Breast epithelium (tissue), 4 donors: ENCODE data around the gene ZNRF3. TPM values are rescaled to one million over a fixed set of nuclear protein-coding genes. Genes with fewer than 3 reads are reported as not detected.
A peak's percentile ranks its signal among the peaks of the same experiment; 100 is the strongest.

Experiments used
- DNase-seq, 2 donors: peaks; one replicate each; pipeline ENCODE4 v3.0.0-alpha.2; 2019; ENCODE audit warnings: low spot score in 2 of 2
- H3K27ac ChIP-seq, 2 donors: fragments of 200-600 bp; sonication (generic) in 1 of 2; one replicate each; pipeline ENCODE4 v1.5.1; 2016 to 2019; ENCODE audit warnings: mild to moderate bottlenecking in 1 of 2
- H3K27me3 ChIP-seq, 2 donors: fragments of 200-600 bp; sonication (generic) in 1 of 2; one replicate each; pipeline versions ENCODE4 v1.5.1 to v1.6.0; 2017 to 2019; ENCODE audit warnings: control low read depth in 1 of 2, mild to moderate bottlenecking in 1 of 2
- H3K36me3 ChIP-seq: fragments of 200-600 bp; one replicate; pipeline ENCODE4 v1.5.1; 2019
- H3K4me1 ChIP-seq, 2 donors: fragments of 200-600 bp; sonication (generic); one replicate each; pipeline ENCODE4 v1.5.1; 2016 to 2019; ENCODE audit warnings: control low read depth in 1 of 2
- H3K4me3 ChIP-seq, 3 donors: fragments of 200-600 bp; sonication (generic); 1 replicate in 2 of 3; 2 replicates in 1 of 3; pipeline ENCODE4 v1.5.1; 2016 to 2019; ENCODE audit warnings: mild to moderate bottlenecking in 3 of 3, moderate library complexity in 2 of 3
- H3K9me3 ChIP-seq, 2 donors: fragments of 200-600 bp; sonication (generic) in 1 of 2; one replicate each; pipeline ENCODE4 v1.5.1; 2016 to 2019; ENCODE audit warnings: control low read depth in 1 of 2
- CTCF ChIP-seq, 3 donors: fragments of 450-650 bp; IDR thresholded peaks; one replicate each; pipeline ENCODE4 v1.5.1; 2016 to 2017; ENCODE audit warnings: antibody characterized with exemption in 3 of 3, mild to moderate bottlenecking in 3 of 3, moderate library complexity in 3 of 3
- POLR2A ChIP-seq: fragments of 450-650 bp; IDR thresholded peaks from one replicate; pipeline ENCODE4 v1.6.1; 2016; ENCODE audit warnings: antibody characterized with exemption, mild to moderate bottlenecking, moderate library complexity
- POLR2AphosphoS5 ChIP-seq, 3 donors: sonication (generic); formaldehyde crosslinking; IDR thresholded peaks; one replicate each; pipeline ENCODE4 v1.6.1; 2017; ENCODE audit warnings: antibody characterized with exemption in 3 of 3
- intact Hi-C: fragments of 100-400 bp; cut with DNase I; formaldehyde crosslinking; loops from one replicate; pipeline ENCODE4 v1.15.1; 2023; ENCODE audit warnings: low total_unique reads
- total RNA-seq, 3 donors: library from RNA; depleted of rRNA; stranded (reverse); fragments of >200 nt; gene quantifications; one replicate each; pipeline ENCODE4 v1.1.0, GENCODE V29; 2016

ZNRF3 gene
- total RNA-seq, 3 donors from 2014 or later, result 6.9 to 7.9 (median 6.9) TPM

- no peaks in the 10 kb centered on the region for H3K36me3 ChIP-seq
- H3K27ac ChIP-seq, result peak overlapping the region in 1 of 2 donors; percentile 21
- TF ChIP-seq POLR2A, result no peak
- TF ChIP-seq CTCF (IDR thresholded peaks at IDR 0.05), result no peak
- TF ChIP-seq POLR2AphosphoS5 (IDR thresholded peaks at IDR 0.05), result no peak
- H3K4me1 ChIP-seq, result peaks cover 3 to 13% of the 10 kb centered on the region in 2 donors
- no peak overlapping the region for H3K4me3 ChIP-seq
- DNase-seq, result no peak
- H3K9me3 ChIP-seq, result no peaks in the 10 kb centered on the region
- H3K27me3 ChIP-seq, result no peaks in the 10 kb centered on the region
- intact Hi-C loops, result no loop called here
Measured at GRCh38 chr22:29083933-29084591, 200.7 kb downstream of the ZNRF3 start.

- no peak for TF ChIP-seq POLR2A
- intact Hi-C loops, result no loop called here
- no peaks in the 10 kb centered on the region for H3K36me3 ChIP-seq
- no peak for DNase-seq
- H3K27ac ChIP-seq, result no peak overlapping the region
- no peak overlapping the region for H3K4me3 ChIP-seq
- H3K9me3 ChIP-seq, result no peaks in the 10 kb centered on the region
- H3K27me3 ChIP-seq, result no peaks in the 10 kb centered on the region
- no peaks in the 10 kb centered on the region for H3K4me1 ChIP-seq
Measured at GRCh38 chr22:29087012-29087411, 203.6 kb downstream of the ZNRF3 start.

GRCh38 chr22:29088809-29089208 is 205.4 kb downstream of the ZNRF3 start:
- H3K9me3 ChIP-seq, result no peaks in the 10 kb centered on the region
- H3K4me1 ChIP-seq, result no peaks in the 10 kb centered on the region
- no peak overlapping the region for H3K4me3 ChIP-seq
- no peaks in the 10 kb centered on the region for H3K27me3 ChIP-seq
- no peaks in the 10 kb centered on the region for H3K36me3 ChIP-seq
- intact Hi-C loops, result no loop called here
- no peak for DNase-seq
- no peak overlapping the region for H3K27ac ChIP-seq
- TF ChIP-seq POLR2A (no peak), POLR2AphosphoS5 (IDR thresholded peaks at IDR 0.05) (no peak), CTCF (IDR thresholded peaks at IDR 0.05) (no peak)

- no peaks in the 10 kb centered on the region for H3K27me3 ChIP-seq
- no peaks in the 10 kb centered on the region for H3K9me3 ChIP-seq
- H3K4me1 ChIP-seq, result no peaks in the 10 kb centered on the region
- intact Hi-C loops, result no loop called here
- H3K27ac ChIP-seq, result no peak overlapping the region
- H3K36me3 ChIP-seq, result no peaks in the 10 kb centered on the region
- TF ChIP-seq POLR2AphosphoS5 (IDR thresholded peaks at IDR 0.05), result no peak
- no peak for TF ChIP-seq CTCF (IDR thresholded peaks at IDR 0.05)
- no peak for TF ChIP-seq POLR2A
- DNase-seq, result no peak
- H3K4me3 ChIP-seq, result no peak overlapping the region
Measured at GRCh38 chr22:29089507-29089906, 206.1 kb downstream of the ZNRF3 start.

- H3K9me3 ChIP-seq, result no peaks in the 10 kb centered on the region
- no peaks in the 10 kb centered on the region for H3K36me3 ChIP-seq
- no peaks in the 10 kb centered on the region for H3K4me1 ChIP-seq
- H3K27ac ChIP-seq, result no peak overlapping the region
- H3K4me3 ChIP-seq, result no peak overlapping the region
- TF ChIP-seq POLR2AphosphoS5 (IDR thresholded peaks at IDR 0.05), result no peak
- no peak for TF ChIP-seq POLR2A
- no peak for TF ChIP-seq CTCF (IDR thresholded peaks at IDR 0.05)
- H3K27me3 ChIP-seq, result no peaks in the 10 kb centered on the region
- intact Hi-C loops, result no loop called here
- no peak for DNase-seq
Measured at GRCh38 chr22:29090039-29090438, 206.7 kb downstream of the ZNRF3 start.
